Measurements from ENCODE around the gene FUS. TPM values are rescaled to one million over a fixed set of nuclear protein-coding genes. Genes with fewer than 3 reads are reported as not detected.

Gene FUS
- total and polyA plus RNA-seq, 2 of the 13 experiments (the other 11 are each of a cell fraction or from before 2014, with no cell fraction given), result 68.1 to 168 TPM

- no peak for TF ChIP-seq ZNF646 (CRISPR knock-in tag; IDR thresholded peaks at IDR 0.05)
- no peak for TF ChIP-seq ZNF83 (CRISPR knock-in tag; IDR thresholded peaks at IDR 0.05; ENCODE audit: borderline replicate concordance)
- 0 out of 2 replicates have a peak, but pooled peaks have one; percentile 48 for TF ChIP-seq ZNF598 (CRISPR knock-in tag; IDR thresholded peaks at IDR 0.05; ENCODE audit: borderline replicate concordance)
- no peak for TF ChIP-seq CENPT (CRISPR knock-in tag; IDR thresholded peaks at IDR 0.05; ENCODE audit: low read depth)
- no peak for TF ChIP-seq EZH2 (conservative IDR thresholded peaks at IDR 0.05; ENCODE audit: low read depth, low read length)
- TF ChIP-seq ZBTB20 (CRISPR knock-in tag; IDR thresholded peaks at IDR 0.05; ENCODE audit: borderline replicate concordance, low read depth), result no peak
- no peak for TF ChIP-seq PRDM4 (CRISPR knock-in tag; IDR thresholded peaks at IDR 0.05; ENCODE audit: borderline replicate concordance)
- TF ChIP-seq SOX13 (IDR thresholded peaks at IDR 0.05), result no peak
- no peak for TF ChIP-seq SOX13 (CRISPR knock-in tag; conservative IDR thresholded peaks at IDR 0.05 in 1 of 2, IDR thresholded peaks at IDR 0.05 in 1 of 2)
- peak; percentile 64; the same call in 1 of the 2 replicates for TF ChIP-seq ZNF121 (CRISPR knock-in tag; IDR thresholded peaks at IDR 0.05)
- no peak; the same call in 1 of the 2 replicates for TF ChIP-seq MEIS1 (CRISPR knock-in tag; IDR thresholded peaks at IDR 0.05; ENCODE audit: borderline replicate concordance)
- TF ChIP-seq RELA (CRISPR knock-in tag; IDR thresholded peaks at IDR 0.05), result 0 out of 2 replicates have a peak, but pooled peaks have one; percentile 47
- no peak for TF ChIP-seq HNRNPK (IDR thresholded peaks at IDR 0.05; ENCODE audit: low read depth, low read length, poor library complexity, severe bottlenecking)
- TF ChIP-seq SMAD3 (CRISPR knock-in tag; IDR thresholded peaks at IDR 0.05), result no peak
- peak; percentile 74; the same call in 1 of the 2 replicates for TF ChIP-seq ZBTB4 (CRISPR knock-in tag; IDR thresholded peaks at IDR 0.05; ENCODE audit: borderline replicate concordance)
These were observed 41.0 kb upstream of the FUS start (continued) for GRCh38 chr16:31138621-31139578.

Data from HepG2 (cell line).